Calu3 (cell line): ENCODE data around the gene MFSD6L. TPM values are rescaled to one million over a fixed set of nuclear protein-coding genes. Genes with fewer than 3 reads are reported as not detected.

ENCODE experiments used
- BruUV-seq: library from RNA; stranded (reverse); fragments of 400-500 nt; replicated peaks from 2 replicates; lab custom pipeline; 2021; lab: Mats Ljungman, UMichigan
- CTCF ChIA-PET: fragments of 300-600 bp; sonication (Branson Sonifier 250); formaldehyde crosslinking; loops from one replicate; lab custom pipeline; 2022; ENCODE audit warnings: antibody characterized with exemption; lab: Charles Lee
- DNase-seq: peaks from one replicate; pipeline ENCODE4 v3.0.0; 2022
- H3K27ac Mint-ChIP-seq: one replicate; pipeline ENCODE4 v1.8.0; 2022; ENCODE audit warnings: mixed read lengths; ENCODE audit not compliant: unreplicated experiment
- H3K27me3 Mint-ChIP-seq: one replicate; pipeline ENCODE4 v1.8.0; 2022; ENCODE audit warnings: mixed read lengths; ENCODE audit not compliant: unreplicated experiment
- H3K36me3 Mint-ChIP-seq: one replicate; pipeline ENCODE4 v1.8.0; 2022; ENCODE audit warnings: mild to moderate bottlenecking, moderate library complexity, mixed read lengths; ENCODE audit not compliant: insufficient read depth, unreplicated experiment
- H3K4me1 Mint-ChIP-seq: one replicate; pipeline ENCODE4 v1.8.0; 2022; ENCODE audit warnings: mild to moderate bottlenecking, low read depth, mixed read lengths; ENCODE audit not compliant: unreplicated experiment
- H3K4me3 Mint-ChIP-seq: one replicate; pipeline ENCODE4 v1.8.0; 2022; ENCODE audit warnings: mild to moderate bottlenecking, low read depth, moderate library complexity, mixed read lengths; ENCODE audit not compliant: unreplicated experiment
- H3K9me3 Mint-ChIP-seq: one replicate; pipeline ENCODE4 v1.8.0; 2022; ENCODE audit warnings: low read depth, mixed read lengths; ENCODE audit not compliant: unreplicated experiment
- CTCF ChIP-seq: fragments of 200-600 bp; IDR thresholded peaks from one replicate; pipeline ENCODE4 v1.8.0; 2022; ENCODE audit warnings: antibody characterized with exemption; ENCODE audit not compliant: unreplicated experiment
- intact Hi-C: fragments of 100-400 bp; cut with micrococcal nuclease; formaldehyde crosslinking; loops from one replicate; pipeline ENCODE4 v1.10.0; 2022; ENCODE audit not compliant: unreplicated experiment
- total RNA-seq: library from RNA; stranded (reverse); gene quantifications from 2 replicates; pipeline ENCODE4 v1.2.3, GENCODE V29; 2022

The MFSD6L gene
- total RNA-seq, 1 experiment from 2014 or later, result 0.21 TPM

DNA sequence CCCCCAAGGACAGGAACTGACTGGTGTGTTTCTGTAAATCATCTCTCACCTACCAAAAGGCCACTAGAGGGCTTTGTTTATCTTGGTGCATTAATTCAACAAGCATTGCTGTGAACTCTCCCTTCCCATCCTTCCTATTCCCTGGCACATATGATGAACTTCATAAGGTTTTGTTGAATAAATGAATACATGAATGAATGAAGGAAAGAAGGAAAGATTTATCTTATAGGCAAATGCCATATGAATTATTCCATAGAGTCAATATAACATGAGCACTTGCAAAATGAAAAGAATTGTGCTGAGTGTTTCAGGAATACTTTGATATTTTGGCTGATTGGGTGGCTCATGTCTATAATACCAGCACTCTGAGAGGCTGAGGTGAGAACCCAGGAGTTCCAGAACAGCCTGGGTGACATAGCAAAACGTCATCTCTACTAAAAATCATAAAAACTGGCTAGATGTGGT lies 45.2 kb downstream of the MFSD6L start:
- peaks cover 82% of the 10 kb centered on the region for H3K27me3 Mint-ChIP-seq
- H3K36me3 Mint-ChIP-seq, result no peaks in the 10 kb centered on the region
- intact Hi-C loops, result loop anchor here (2.0 kb wide), 1 partner anchor 141 kb away; no protein-coding TSS in a partner anchor
- no peaks in the 10 kb centered on the region for H3K4me1 Mint-ChIP-seq
- no peak overlapping the region for H3K4me3 Mint-ChIP-seq
- no peak overlapping the region for H3K27ac Mint-ChIP-seq
- no TSS peak for BruUV-seq
- CTCF ChIA-PET, result no interaction called here
- H3K9me3 Mint-ChIP-seq, result no peaks in the 10 kb centered on the region
- DNase-seq, result no peak
- TF ChIP-seq CTCF, result no peak

DNA sequence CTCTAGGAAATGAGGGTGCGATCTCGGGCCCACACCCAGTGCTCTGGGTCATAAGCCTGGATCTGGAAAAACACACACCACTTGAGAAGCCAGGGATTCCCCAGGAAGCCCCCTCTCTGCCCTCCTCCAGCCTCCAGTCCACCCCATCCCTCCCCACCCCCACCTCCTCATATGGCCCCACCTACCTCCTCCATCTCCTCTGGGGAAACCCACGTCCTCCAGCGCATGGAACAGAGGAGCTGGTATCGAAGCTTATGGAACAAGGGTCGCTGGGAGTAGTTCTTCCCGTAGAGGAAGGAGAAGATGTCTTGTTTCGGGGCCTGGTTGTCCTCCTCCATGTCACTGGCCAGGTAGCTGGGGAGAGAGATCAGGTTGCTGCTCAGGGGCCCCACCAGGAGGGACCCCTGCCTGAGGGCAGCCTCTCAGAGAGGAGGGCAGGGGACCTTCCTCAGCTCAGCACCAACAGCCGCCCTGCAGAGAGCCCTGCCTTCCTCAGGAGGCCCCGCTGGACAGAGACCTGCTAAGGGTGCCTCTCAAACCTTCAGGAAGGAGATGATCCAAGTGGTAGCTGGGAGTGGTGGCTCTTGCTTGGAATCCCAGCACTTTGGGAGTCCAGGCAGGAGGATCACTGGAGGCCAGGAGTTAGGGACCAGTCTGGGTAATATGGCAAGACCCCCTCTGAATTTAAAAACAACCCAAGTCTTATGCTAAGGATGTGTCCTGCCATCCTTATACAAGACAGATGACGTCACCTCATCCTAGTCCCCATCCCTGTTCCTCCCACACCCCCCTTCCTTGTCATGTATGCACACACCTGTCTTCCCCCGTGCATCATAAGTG lies 45.8 kb downstream of the MFSD6L start:
- no peak overlapping the region for H3K27ac Mint-ChIP-seq
- intact Hi-C loops, result no loop called here
- H3K9me3 Mint-ChIP-seq, result no peaks in the 10 kb centered on the region
- no TSS peak for BruUV-seq
- H3K4me3 Mint-ChIP-seq, result no peak overlapping the region
- CTCF ChIA-PET, result interaction anchor here (0.6 kb wide), 1 partner anchor 18 kb away, joined by 4 read pairs; no protein-coding TSS in a partner anchor
- H3K4me1 Mint-ChIP-seq, result no peaks in the 10 kb centered on the region
- H3K27me3 Mint-ChIP-seq, result peaks cover 76% of the 10 kb centered on the region
- no peak for TF ChIP-seq CTCF
- no peak for DNase-seq
- H3K36me3 Mint-ChIP-seq, result no peaks in the 10 kb centered on the region

GRCh38 chr17:8749616-8750015 lies 49.5 kb downstream of the MFSD6L start:
- intact Hi-C loops, result loop anchor here (5.0 kb wide), 1 partner anchor 367 kb away; the partner anchor contains the start of gene RPL26
- no peak overlapping the region for H3K4me3 Mint-ChIP-seq
- no peaks in the 10 kb centered on the region for H3K4me1 Mint-ChIP-seq
- no peak for DNase-seq
- no peaks in the 10 kb centered on the region for H3K36me3 Mint-ChIP-seq
- no TSS peak for BruUV-seq
- CTCF ChIA-PET, result no interaction called here
- H3K27ac Mint-ChIP-seq, result no peak overlapping the region
- H3K9me3 Mint-ChIP-seq, result no peaks in the 10 kb centered on the region
- H3K27me3 Mint-ChIP-seq, result peaks cover 61% of the 10 kb centered on the region
- no peak for TF ChIP-seq CTCF

DNA sequence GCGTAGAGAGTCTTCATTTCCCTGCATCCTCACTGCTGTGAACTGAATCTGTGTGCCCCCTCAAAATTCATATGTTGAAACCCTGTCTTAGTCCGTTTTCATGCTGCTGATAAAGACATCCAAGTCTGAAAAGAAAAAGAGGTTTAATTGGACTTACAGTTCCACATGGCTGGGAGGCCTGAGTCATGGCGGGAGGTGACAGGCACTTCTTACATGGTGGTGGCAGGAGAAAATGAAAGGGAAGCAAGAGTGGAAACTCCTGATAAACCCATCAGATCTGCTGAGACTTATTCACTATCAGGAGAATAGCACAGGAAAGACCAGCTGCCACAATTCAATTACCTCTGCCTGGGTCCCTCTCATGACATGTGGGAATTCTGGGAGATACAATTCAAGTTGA lies 51.4 kb downstream of the MFSD6L start:
- H3K9me3 Mint-ChIP-seq, result no peaks in the 10 kb centered on the region
- CTCF ChIA-PET, result no interaction called here
- no peaks in the 10 kb centered on the region for H3K36me3 Mint-ChIP-seq
- H3K4me3 Mint-ChIP-seq, result no peak overlapping the region
- no peak for DNase-seq
- no peak for TF ChIP-seq CTCF
- no TSS peak for BruUV-seq
- intact Hi-C loops, result loop anchor here (2.0 to 5.0 kb wide), 2 partner anchors 175 to 365 kb away; partner anchors contain the start of gene RPL26
- no peak overlapping the region for H3K27ac Mint-ChIP-seq
- H3K27me3 Mint-ChIP-seq, result peaks cover 58% of the 10 kb centered on the region
- no peaks in the 10 kb centered on the region for H3K4me1 Mint-ChIP-seq

Other genes with a start within 250 kb of the MFSD6L start
- gene MYH10, start 168.6 kb downstream of the MFSD6L start, total RNA-seq, result 31.2 and 37.0 TPM in 2 replicates
- not detected in 2 replicates for gene CCDC42, start 54.5 kb downstream of the MFSD6L start, total RNA-seq
- gene SPDYE4, start 40.8 kb downstream of the MFSD6L start, total RNA-seq, result not detected in 2 replicates
- not detected in 2 replicates for gene PIK3R6, start 68.3 kb upstream of the MFSD6L start, total RNA-seq
- gene PIK3R5, start 166.3 kb upstream of the MFSD6L start, total RNA-seq, result not detected in 2 replicates
- 0.69 and 0.94 TPM in 2 replicates for gene NTN1, start 222.1 kb upstream of the MFSD6L start, total RNA-seq